Measurements from ENCODE around the gene AZU1.

GRCh38 chr19:824885-825284 is 2.8 kb upstream of the AZU1 start:
- TF ChIP-seq POLR2A (IDR thresholded peaks at IDR 0.05) (no peak), POLR2AphosphoS5 (IDR thresholded peaks at IDR 0.05) (no peak)
- TF ChIP-seq, protein P1, sequence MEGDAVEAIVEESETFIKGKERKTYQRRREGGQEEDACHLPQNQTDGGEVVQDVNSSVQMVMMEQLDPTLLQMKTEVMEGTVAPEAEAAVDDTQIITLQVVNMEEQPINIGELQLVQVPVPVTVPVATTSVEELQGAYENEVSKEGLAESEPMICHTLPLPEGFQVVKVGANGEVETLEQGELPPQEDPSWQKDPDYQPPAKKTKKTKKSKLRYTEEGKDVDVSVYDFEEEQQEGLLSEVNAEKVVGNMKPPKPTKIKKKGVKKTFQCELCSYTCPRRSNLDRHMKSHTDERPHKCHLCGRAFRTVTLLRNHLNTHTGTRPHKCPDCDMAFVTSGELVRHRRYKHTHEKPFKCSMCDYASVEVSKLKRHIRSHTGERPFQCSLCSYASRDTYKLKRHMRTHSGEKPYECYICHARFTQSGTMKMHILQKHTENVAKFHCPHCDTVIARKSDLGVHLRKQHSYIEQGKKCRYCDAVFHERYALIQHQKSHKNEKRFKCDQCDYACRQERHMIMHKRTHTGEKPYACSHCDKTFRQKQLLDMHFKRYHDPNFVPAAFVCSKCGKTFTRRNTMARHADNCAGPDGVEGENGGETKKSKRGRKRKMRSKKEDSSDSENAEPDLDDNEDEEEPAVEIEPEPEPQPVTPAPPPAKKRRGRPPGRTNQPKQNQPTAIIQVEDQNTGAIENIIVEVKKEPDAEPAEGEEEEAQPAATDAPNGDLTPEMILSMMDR (IDR thresholded peaks at IDR 0.05), result no peak

Data from prostate gland (tissue), 2 donors.